Loucy (cell line): ENCODE data around the gene SECTM1.

Experiments
- EZH2phosphoT487 ChIP-seq: fragments of 200-600 bp; IDR thresholded peaks from 2 replicates; pipeline ENCODE4 v1.6.1; 2018; ENCODE audit warnings: antibody characterized with exemption, mild to moderate bottlenecking, moderate library complexity, borderline replicate concordance
- TF ChIP-seq, protein P1 (sequence below): fragments of 200-600 bp; sonication (generic); conservative IDR thresholded peaks from 2 replicates; pipeline ENCODE4 v1.5.1; 2014; ENCODE audit warnings: mild to moderate bottlenecking, antibody characterized with exemption, low read length

DNA sequence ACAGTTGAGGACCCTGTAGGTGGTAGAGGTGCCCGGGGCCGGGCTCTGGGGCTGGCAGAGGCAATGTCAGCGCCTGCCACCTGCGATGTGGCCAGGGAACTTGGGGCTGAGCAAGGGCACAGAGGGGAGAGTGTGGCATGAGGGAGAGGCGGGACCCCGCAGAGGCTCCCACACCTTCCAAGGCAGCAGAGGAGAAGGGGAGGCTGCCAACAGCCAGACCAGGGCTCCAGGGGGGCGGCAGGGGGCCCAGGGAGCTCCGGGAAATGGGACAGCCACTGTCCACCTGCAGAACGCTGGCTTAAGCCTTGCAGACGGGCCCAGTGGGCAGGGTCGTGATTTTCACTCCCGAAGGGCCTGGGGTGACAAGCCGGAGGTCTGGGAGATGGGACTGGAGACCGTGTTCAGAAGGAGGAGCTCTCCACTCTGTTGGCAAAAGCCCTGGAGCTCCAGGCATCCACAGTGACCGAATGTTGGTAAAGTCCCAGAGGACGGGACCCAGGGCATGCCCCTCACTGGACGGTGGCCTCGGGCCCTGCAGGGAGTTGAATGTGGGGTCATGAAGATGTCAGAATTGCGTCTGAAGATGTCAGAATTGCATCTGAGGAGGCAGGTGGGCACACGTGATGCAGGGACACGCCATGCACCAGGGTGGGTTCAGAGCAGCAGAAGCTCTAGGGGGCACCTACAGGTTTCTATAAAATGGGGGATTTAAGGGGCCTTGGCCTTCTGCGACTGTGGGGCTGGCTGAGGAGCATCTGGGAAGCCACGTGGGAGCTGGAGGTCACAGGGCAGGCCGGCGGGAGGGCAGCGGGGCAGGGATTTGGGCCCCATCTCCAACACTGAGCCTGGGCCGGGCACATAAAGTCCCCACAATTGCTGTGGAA is 34.8 kb downstream of the SECTM1 start:
- TF ChIP-seq, protein P1, sequence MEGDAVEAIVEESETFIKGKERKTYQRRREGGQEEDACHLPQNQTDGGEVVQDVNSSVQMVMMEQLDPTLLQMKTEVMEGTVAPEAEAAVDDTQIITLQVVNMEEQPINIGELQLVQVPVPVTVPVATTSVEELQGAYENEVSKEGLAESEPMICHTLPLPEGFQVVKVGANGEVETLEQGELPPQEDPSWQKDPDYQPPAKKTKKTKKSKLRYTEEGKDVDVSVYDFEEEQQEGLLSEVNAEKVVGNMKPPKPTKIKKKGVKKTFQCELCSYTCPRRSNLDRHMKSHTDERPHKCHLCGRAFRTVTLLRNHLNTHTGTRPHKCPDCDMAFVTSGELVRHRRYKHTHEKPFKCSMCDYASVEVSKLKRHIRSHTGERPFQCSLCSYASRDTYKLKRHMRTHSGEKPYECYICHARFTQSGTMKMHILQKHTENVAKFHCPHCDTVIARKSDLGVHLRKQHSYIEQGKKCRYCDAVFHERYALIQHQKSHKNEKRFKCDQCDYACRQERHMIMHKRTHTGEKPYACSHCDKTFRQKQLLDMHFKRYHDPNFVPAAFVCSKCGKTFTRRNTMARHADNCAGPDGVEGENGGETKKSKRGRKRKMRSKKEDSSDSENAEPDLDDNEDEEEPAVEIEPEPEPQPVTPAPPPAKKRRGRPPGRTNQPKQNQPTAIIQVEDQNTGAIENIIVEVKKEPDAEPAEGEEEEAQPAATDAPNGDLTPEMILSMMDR = no peak
- TF ChIP-seq EZH2phosphoT487 = no peak
